K562 (cell line): Measurements from ENCODE around the gene ZKSCAN5. TPM values are rescaled to one million over a fixed set of nuclear protein-coding genes. Genes with fewer than 3 reads are reported as not detected.
A peak's percentile ranks its signal among the peaks of the same experiment; 100 is the strongest.

Source experiments
- ARNT ChIP-seq, 2 experiments: fragments of 450-650 bp; IDR thresholded peaks; 2 replicates each; pipeline ENCODE4 v1.6.1; 2016; ENCODE audit warnings: mild to moderate bottlenecking in 1 of 2
- CEBPG ChIP-seq, 3 experiments: fragments of 200-800 bp in 1 of 3; sonication (Bioruptor generic) in 1 of 3; sonication (generic) in 1 of 3; formaldehyde crosslinking in 1 of 3; IDR thresholded peaks in 2 of 3; conservative IDR thresholded peaks in 1 of 3; 2 replicates each; pipeline versions ENCODE4 v1.6.1 to v1.8.0; 2016 to 2022; ENCODE audit warnings: missing compliant biosample characterization in 2 of 3, missing genetic modification characterization in 2 of 3, mild to moderate bottlenecking in 1 of 3, missing genetic modification reagents in 1 of 3
- CHCHD3 ChIP-seq: fragments of 250-450 bp; sonication (Bioruptor Pico); IDR thresholded peaks from 2 replicates; pipeline ENCODE4 v2.1.2; 2022; ENCODE audit warnings: mild to moderate bottlenecking
- COPS2 ChIP-seq: fragments of 450-650 bp; conservative IDR thresholded peaks from 2 replicates; pipeline ENCODE4 v1.6.1; 2016; ENCODE audit warnings: mild to moderate bottlenecking, moderate library complexity
- CSDE1 ChIP-seq, 2 experiments: fragments of 450-650 bp; IDR thresholded peaks; 2 replicates each; pipeline ENCODE4 v1.6.1; 2016; ENCODE audit warnings: mild to moderate bottlenecking in 1 of 2
- DIDO1 ChIP-seq: fragments of 450-650 bp; IDR thresholded peaks from 2 replicates; pipeline ENCODE4 v1.6.1; 2016; ENCODE audit warnings: low read depth, missing biosample characterization, missing genetic modification characterization
- DPF2 ChIP-seq: fragments of 450-650 bp; IDR thresholded peaks from 2 replicates; pipeline ENCODE4 v1.6.1; 2016
- GABPB2 ChIP-seq: fragments of 250-450 bp; sonication (Bioruptor Pico); conservative IDR thresholded peaks from 2 replicates; pipeline ENCODE4 v1.5.1; 2021; ENCODE audit warnings: mild to moderate bottlenecking
- GTF2A2 ChIP-seq: IDR thresholded peaks from 2 replicates; pipeline ENCODE4 v1.6.1; 2016; ENCODE audit warnings: mild to moderate bottlenecking, missing genetic modification characterization, missing compliant biosample characterization
- KLF16 ChIP-seq: IDR thresholded peaks from 2 replicates; pipeline ENCODE4 v1.6.1; 2016; ENCODE audit warnings: antibody characterized with exemption
- LEF1 ChIP-seq: fragments of 450-650 bp; IDR thresholded peaks from 2 replicates; pipeline ENCODE4 v1.6.1; 2016; ENCODE audit warnings: mild to moderate bottlenecking
- MXD1 ChIP-seq: fragments of 250-450 bp; sonication (Bioruptor Pico); IDR thresholded peaks from 2 replicates; pipeline ENCODE4 v1.8.0; 2021; ENCODE audit warnings: borderline replicate concordance, mild to moderate bottlenecking, moderate library complexity; ENCODE audit not compliant: poor library complexity, severe bottlenecking
- PRMT5 ChIP-seq: sonication (generic); formaldehyde crosslinking; IDR thresholded peaks from 2 replicates; pipeline ENCODE4 v1.5.0; 2020; ENCODE audit warnings: missing genetic modification reagents
- SIX5 ChIP-seq, 2 experiments: IDR thresholded peaks; 2 replicates each; pipeline ENCODE4 v1.6.1; 2011; ENCODE audit warnings: low read length in 2 of 2, borderline replicate concordance in 1 of 2, low read depth in 1 of 2, mild to moderate bottlenecking in 1 of 2, moderate library complexity in 1 of 2; ENCODE audit not compliant: insufficient read depth in 1 of 2
- SMAD3 ChIP-seq: fragments of 450-650 bp; formaldehyde crosslinking; conservative IDR thresholded peaks from 2 replicates; pipeline ENCODE4 v1.4.0; 2020; ENCODE audit warnings: mild to moderate bottlenecking
- SMARCB1 ChIP-seq: IDR thresholded peaks from 2 replicates; pipeline ENCODE4 v1.6.1; 2011; ENCODE audit warnings: improper control_type of control experiment, low read depth; ENCODE audit not compliant: insufficient read length
- SRSF9 ChIP-seq: fragments of 200-400 bp; formaldehyde crosslinking; IDR thresholded peaks from 2 replicates; pipeline ENCODE4 v1.6.1; 2017; ENCODE audit warnings: low read depth, low read length, borderline replicate concordance
- TAF7 ChIP-seq: fragments of 450-650 bp; IDR thresholded peaks from 2 replicates; pipeline ENCODE4 v1.6.1; 2016; ENCODE audit warnings: missing genetic modification characterization, missing compliant biosample characterization
- TAF9B ChIP-seq: fragments of 450-650 bp; IDR thresholded peaks from 2 replicates; pipeline ENCODE4 v1.6.1; 2018; ENCODE audit warnings: mild to moderate bottlenecking; ENCODE audit not compliant: partially characterized antibody
- polyA plus RNA-seq, 8 experiments: library from polyadenylated mRNA; depleted of rRNA in 4 of 8; stranded (reverse) in 5 of 8; unstranded in 3 of 8; fragments of >200 nt; fragmentation: Nextera tagmentation in 2 of 8; fragmentation: Illumina TruSeq in 1 of 8; extraction: Ambion mirVana in 2 of 8; extraction: Trizol in 1 of 8; gene quantifications; 2 replicates each; pipeline versions ENCODE4 v1.2.1 to v1.2.3, GENCODE V29; 2011 to 2014; ENCODE audit warnings: inconsistent platforms in 1 of 8, missing spikeins in 1 of 8
- total RNA-seq, 7 experiments: library from RNA; depleted of rRNA in 6 of 7; stranded (reverse); fragments of >200 nt in 6 of 7; fragmentation: Illumina TruSeq in 2 of 7; extraction: Trizol in 2 of 7; gene quantifications; 2 replicates each; pipeline versions ENCODE4 v1.2.1 to v1.2.3, GENCODE V29; 2011 to 2021; ENCODE audit warnings: low replicate concordance in 1 of 7
- TF ChIP-seq, protein P1 (sequence below): fragments of 250-450 bp; sonication (Bioruptor Pico); IDR thresholded peaks from 2 replicates; pipeline ENCODE4 v1.4.0; 2020
- TF ChIP-seq, protein P2 (sequence below): fragments of 250-450 bp; sonication (Bioruptor Pico); IDR thresholded peaks from 2 replicates; pipeline ENCODE4 v1.8.0; 2022; ENCODE audit warnings: inconsistent platforms
- TF ChIP-seq, protein P3 (sequence below): fragments of 200-800 bp; sonication (Bioruptor generic); IDR thresholded peaks from 2 replicates; pipeline ENCODE4 v1.6.1; 2017; ENCODE audit warnings: missing genetic modification characterization, missing compliant biosample characterization

ZKSCAN5 gene
- total and polyA plus RNA-seq, 9 of the 15 experiments (the other 6 are each of a cell fraction or from before 2014, with no cell fraction given), result 4.2 to 19.0 (median 15.0) TPM

GRCh38 chr7:99499721-99500636, 4.5 kb upstream of the ZKSCAN5 start, which contains the start of gene ZNF394 (continued):
- TF ChIP-seq DPF2, result peak; percentile 43; the same call in 1 of the 2 replicates
- peak in 1 of 2 experiments; percentile 5; a peak in 1 of 4 replicates for TF ChIP-seq SIX5 (IDR thresholded peaks at IDR 0.05; ENCODE audit: borderline replicate concordance in 1 of 2, insufficient read depth in 1 of 2, low read depth in 1 of 2, low read length in 2 of 2)
- 0 out of 2 replicates have a peak, but pooled peaks have one; percentile 33 for TF ChIP-seq LEF1
- TF ChIP-seq DIDO1 (tag), result peak; percentile 92
- TF ChIP-seq CHCHD3, result no peak
- TF ChIP-seq GTF2A2 (tag), result no peak
- no peak for TF ChIP-seq GABPB2 (CRISPR knock-in tag)
- TF ChIP-seq, protein P1, sequence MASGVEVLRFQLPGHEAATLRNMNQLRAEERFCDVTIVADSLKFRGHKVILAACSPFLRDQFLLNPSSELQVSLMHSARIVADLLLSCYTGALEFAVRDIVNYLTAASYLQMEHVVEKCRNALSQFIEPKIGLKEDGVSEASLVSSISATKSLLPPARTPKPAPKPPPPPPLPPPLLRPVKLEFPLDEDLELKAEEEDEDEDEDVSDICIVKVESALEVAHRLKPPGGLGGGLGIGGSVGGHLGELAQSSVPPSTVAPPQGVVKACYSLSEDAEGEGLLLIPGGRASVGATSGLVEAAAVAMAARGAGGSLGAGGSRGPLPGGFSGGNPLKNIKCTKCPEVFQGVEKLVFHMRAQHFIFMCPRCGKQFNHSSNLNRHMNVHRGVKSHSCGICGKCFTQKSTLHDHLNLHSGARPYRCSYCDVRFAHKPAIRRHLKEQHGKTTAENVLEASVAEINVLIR (CRISPR knock-in tag), result peak; percentile 91
- TF ChIP-seq, protein P2, sequence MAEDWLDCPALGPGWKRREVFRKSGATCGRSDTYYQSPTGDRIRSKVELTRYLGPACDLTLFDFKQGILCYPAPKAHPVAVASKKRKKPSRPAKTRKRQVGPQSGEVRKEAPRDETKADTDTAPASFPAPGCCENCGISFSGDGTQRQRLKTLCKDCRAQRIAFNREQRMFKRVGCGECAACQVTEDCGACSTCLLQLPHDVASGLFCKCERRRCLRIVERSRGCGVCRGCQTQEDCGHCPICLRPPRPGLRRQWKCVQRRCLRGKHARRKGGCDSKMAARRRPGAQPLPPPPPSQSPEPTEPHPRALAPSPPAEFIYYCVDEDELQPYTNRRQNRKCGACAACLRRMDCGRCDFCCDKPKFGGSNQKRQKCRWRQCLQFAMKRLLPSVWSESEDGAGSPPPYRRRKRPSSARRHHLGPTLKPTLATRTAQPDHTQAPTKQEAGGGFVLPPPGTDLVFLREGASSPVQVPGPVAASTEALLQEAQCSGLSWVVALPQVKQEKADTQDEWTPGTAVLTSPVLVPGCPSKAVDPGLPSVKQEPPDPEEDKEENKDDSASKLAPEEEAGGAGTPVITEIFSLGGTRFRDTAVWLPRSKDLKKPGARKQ (CRISPR knock-in tag), result no peak
- TF ChIP-seq PRMT5 (CRISPR knock-in tag), result no peak
- no peak for TF ChIP-seq COPS2
- no peak for TF ChIP-seq SRSF9
- peak; percentile 78 for TF ChIP-seq TAF7 (tag)
- peak in 1 of 2 experiments; percentile 35; a peak in 2 of 4 replicates for TF ChIP-seq ARNT (IDR thresholded peaks at IDR 0.05)
- no peak for TF ChIP-seq SMARCB1
- no peak; a peak in 1 of 4 replicates for TF ChIP-seq CSDE1 (IDR thresholded peaks at IDR 0.05)
- no peak for TF ChIP-seq SMAD3
- no peak for TF ChIP-seq MXD1 (CRISPR knock-in tag)
- TF ChIP-seq CEBPG (CRISPR knock-in tag; IDR thresholded peaks at IDR 0.05), result peak; percentile 50; the same call in 1 of the 2 replicates
- TF ChIP-seq CEBPG (tag; conservative IDR thresholded peaks at IDR 0.05 in 1 of 2, IDR thresholded peaks at IDR 0.05 in 1 of 2), result 0 out of 4 replicates have a peak, but pooled peaks of 1 of the 2 experiments have one; percentile 24
- TF ChIP-seq, protein P3, sequence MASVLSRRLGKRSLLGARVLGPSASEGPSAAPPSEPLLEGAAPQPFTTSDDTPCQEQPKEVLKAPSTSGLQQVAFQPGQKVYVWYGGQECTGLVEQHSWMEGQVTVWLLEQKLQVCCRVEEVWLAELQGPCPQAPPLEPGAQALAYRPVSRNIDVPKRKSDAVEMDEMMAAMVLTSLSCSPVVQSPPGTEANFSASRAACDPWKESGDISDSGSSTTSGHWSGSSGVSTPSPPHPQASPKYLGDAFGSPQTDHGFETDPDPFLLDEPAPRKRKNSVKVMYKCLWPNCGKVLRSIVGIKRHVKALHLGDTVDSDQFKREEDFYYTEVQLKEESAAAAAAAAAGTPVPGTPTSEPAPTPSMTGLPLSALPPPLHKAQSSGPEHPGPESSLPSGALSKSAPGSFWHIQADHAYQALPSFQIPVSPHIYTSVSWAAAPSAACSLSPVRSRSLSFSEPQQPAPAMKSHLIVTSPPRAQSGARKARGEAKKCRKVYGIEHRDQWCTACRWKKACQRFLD (CRISPR knock-in tag), result 0 out of 2 replicates have a peak, but pooled peaks have one; percentile 24
- peak; percentile 91 for TF ChIP-seq TAF9B
- no peak for TF ChIP-seq KLF16
